B cell (primary cell): ENCODE data around the gene SLC15A2. TPM values are rescaled to one million over a fixed set of nuclear protein-coding genes. Genes with fewer than 3 reads are reported as not detected.
"Not testable (repeated sequence)": the region's sequence is repeated elsewhere in the genome, so short reads cannot be mapped to it uniquely, and the experiment has no call there.

Experiments used
- ATAC-seq: fragments of 200-7000 bp; cut with Tn5 transposase; one replicate; pipeline ENCODE4 v1.10.0; 2021; ENCODE audit warnings: low read depth, mild to moderate bottlenecking, moderate number of reproducible peaks, moderate library complexity
- CTCF ChIA-PET: fragments of 350-600 bp; sonication (Branson Sonifier 250); formaldehyde crosslinking; loops from one replicate; lab custom pipeline; 2021; ENCODE audit warnings: antibody characterized with exemption, inconsistent platforms; lab: Charles Lee
- POLR2A ChIA-PET: fragments of 350-600 bp; sonication (Branson Sonifier 250); formaldehyde crosslinking; loops from one replicate; lab custom pipeline; 2021; ENCODE audit warnings: antibody characterized with exemption; lab: Charles Lee
- DNase-seq: peaks from one replicate; pipeline ENCODE4 v3.0.0; 2013
- H2AFZ ChIP-seq: 2 replicates; pipeline ENCODE4 v1.6.1; 2012; ENCODE audit warnings: mild to moderate bottlenecking, low read depth, low read length; ENCODE audit not compliant: insufficient read depth, poor library complexity, severe bottlenecking
- H3K27ac ChIP-seq, 2 donors: 1 replicate in 1 of 2; 2 replicates in 1 of 2; pipeline ENCODE4 v1.5.1; 2012 to 2013; ENCODE audit warnings: low read length in 2 of 2, mild to moderate bottlenecking in 2 of 2, moderate library complexity in 1 of 2
- H3K27me3 ChIP-seq, 4 experiments: fragments of 200-600 bp in 1 of 4; sonication (generic) in 1 of 4; replicated peaks in 1 of 4; 1 replicate in 2 of 4; 2 replicates in 2 of 4; pipeline versions ENCODE4 v1.6.1 to v1.7.0; 2013 to 2016; ENCODE audit warnings: low read length in 3 of 4, mild to moderate bottlenecking in 2 of 4, mixed read lengths in 1 of 4, moderate library complexity in 1 of 4; ENCODE audit not compliant: insufficient read depth in 4 of 4, control insufficient read depth in 3 of 4; ENCODE audit errors: control extremely low read depth in 1 of 4
- H3K36me3 ChIP-seq, 2 experiments: replicated peaks in 1 of 2; 1 replicate in 1 of 2; 2 replicates in 1 of 2; pipeline versions ENCODE4 v1.6.1 to v1.7.1; 2013; ENCODE audit warnings: low read length in 1 of 2; ENCODE audit not compliant: insufficient read depth in 2 of 2, control insufficient read depth in 1 of 2; ENCODE audit errors: control extremely low read depth in 1 of 2, extremely low read depth in 1 of 2
- H3K4me1 ChIP-seq, 2 donors: fragments of 200-600 bp in 1 of 2; sonication (generic) in 1 of 2; 1 replicate in 1 of 2; 2 replicates in 1 of 2; pipeline versions ENCODE4 v1.5.1 to v1.6.1; 2013 to 2017; ENCODE audit warnings: low read length in 2 of 2; ENCODE audit not compliant: control insufficient read depth in 2 of 2, insufficient read depth in 2 of 2
- H3K4me2 ChIP-seq: replicated peaks from 2 replicates; pipeline ENCODE3; 2012; ENCODE audit warnings: mild to moderate bottlenecking, low read depth, low read length; ENCODE audit not compliant: poor library complexity, severe bottlenecking
- H3K4me3 ChIP-seq, 5 experiments: fragments of 200-600 bp in 1 of 5; sonication (generic) in 1 of 5; 1 replicate in 3 of 5; 2 replicates in 2 of 5; pipeline versions ENCODE4 v1.5.1 to v1.7.0; 2011 to 2016; ENCODE audit warnings: low read length in 4 of 5, mild to moderate bottlenecking in 4 of 5, low read depth in 2 of 5, control low read depth in 1 of 5, moderate library complexity in 1 of 5; ENCODE audit not compliant: insufficient read depth in 1 of 5; ENCODE audit errors: control extremely low read depth in 1 of 5, extremely low read depth in 1 of 5
- H3K79me2 ChIP-seq: fragments of 200-600 bp; sonication (generic); one replicate; pipeline ENCODE4 v1.6.0; 2016; ENCODE audit warnings: low read length; ENCODE audit not compliant: control insufficient read depth, insufficient read depth
- H3K9ac ChIP-seq: fragments of 200-600 bp; sonication (generic); 2 replicates; pipeline ENCODE4 v1.6.1; 2017; ENCODE audit warnings: mild to moderate bottlenecking, low read length, moderate library complexity
- H3K9me3 ChIP-seq, 3 donors: one replicate each; pipeline versions ENCODE4 v1.6.1 to v1.7.1; 2013; ENCODE audit warnings: low read length in 2 of 3; ENCODE audit not compliant: control insufficient read depth in 2 of 3, insufficient read depth in 1 of 3; ENCODE audit errors: control extremely low read depth in 1 of 3
- H4K20me1 ChIP-seq: 2 replicates; pipeline ENCODE4 v1.6.0; 2012; ENCODE audit warnings: mild to moderate bottlenecking, low read length; ENCODE audit not compliant: insufficient read depth, control insufficient read depth, poor library complexity, severe bottlenecking
- H3K27ac Mint-ChIP-seq: one replicate; pipeline ENCODE4 v1.8.0; 2021; ENCODE audit warnings: mixed read lengths
- H3K27me3 Mint-ChIP-seq: one replicate; pipeline ENCODE4 v1.8.0; 2021; ENCODE audit warnings: mixed read lengths
- H3K4me1 Mint-ChIP-seq: one replicate; pipeline ENCODE4 v1.8.0; 2021; ENCODE audit warnings: mixed read lengths
- H3K4me3 Mint-ChIP-seq: one replicate; pipeline ENCODE4 v1.8.0; 2021; ENCODE audit warnings: mixed read lengths
- H3K9me3 Mint-ChIP-seq: one replicate; pipeline ENCODE4 v1.8.0; 2022; ENCODE audit warnings: mixed read lengths; ENCODE audit not compliant: insufficient read depth
- CTCF ChIP-seq: fragments of 200-600 bp; IDR thresholded peaks from one replicate; pipeline ENCODE4 v1.8.0; 2022; ENCODE audit warnings: antibody characterized with exemption, mild to moderate bottlenecking
- EZH2 ChIP-seq: IDR thresholded peaks from 2 replicates; pipeline ENCODE4 v1.6.1; 2012; ENCODE audit warnings: borderline replicate concordance, low read depth, mild to moderate bottlenecking, moderate library complexity, low read length; ENCODE audit not compliant: insufficient read depth, poor library complexity, severe bottlenecking
- WGBS: methylation state at CpG from one replicate; pipeline ENCODE4 v1.1.5; 2013; ENCODE audit warnings: missing lambda C conversion rate; ENCODE audit not compliant: insufficient coverage; 5-methylcytosine and 5-hydroxymethylcytosine counted together
- intact Hi-C: fragments of 100-400 bp; cut with micrococcal nuclease; formaldehyde crosslinking; loops from one replicate; pipeline ENCODE4 v1.10.0; 2022
- polyA plus RNA-seq: library from polyadenylated mRNA; depleted of rRNA; stranded (reverse); fragments of >200 nt; gene quantifications from 2 replicates; pipeline ENCODE4 v1.2.3, GENCODE V29; 2012
- total RNA-seq, 2 donors: library from RNA; stranded (reverse); fragments of 120-200 nt in 1 of 2; gene quantifications; 1 replicate in 1 of 2; 2 replicates in 1 of 2; pipeline versions ENCODE4 v1.2.3 to v1.2.4, GENCODE V29; 2013 to 2022

The SLC15A2 gene
- total and polyA plus RNA-seq, 2 donors (not counting 1 experiment from before 2014, with no cell fraction given) = 13.1 to 16.9 TPM

GRCh38 chr3:121926380-121926779 is 32.2 kb downstream of the SLC15A2 start:
- Histone ChIP-seq H3K27ac (no peak overlapping the region), H3K9me3 (peaks cover 0 to 2% (median 1%) of the 10 kb centered on the region in 3 donors), H3K4me2 (no peak overlapping the region), H3K36me3 (peaks cover 32 to 84% of the 10 kb centered on the region in 2 experiments), H2AFZ (no peak overlapping the region), H3K4me1 (no peaks in the 10 kb centered on the region), H3K4me3 (no peak overlapping the region), H3K27me3 (no peaks in the 10 kb centered on the region), H4K20me1 (no peaks in the 10 kb centered on the region), H3K9ac (no peak overlapping the region), H3K79me2 (no peaks in the 10 kb centered on the region)
- TF ChIP-seq CTCF (no peak), EZH2 (no peak)
- Mint-ChIP-seq H3K27me3 (no peaks in the 10 kb centered on the region), H3K27ac (no peak overlapping the region), H3K9me3 (no peaks in the 10 kb centered on the region), H3K4me1 (no peaks in the 10 kb centered on the region), H3K4me3 (no peak overlapping the region)
- ChIA-PET POLR2A (no interaction called here), CTCF (no interaction called here)
- intact Hi-C loops = no loop called here
- WGBS = no CpG with 5 or more reads among the region's 1 CpG
- DNase-seq (no peak), ATAC-seq (no peak)

DNA sequence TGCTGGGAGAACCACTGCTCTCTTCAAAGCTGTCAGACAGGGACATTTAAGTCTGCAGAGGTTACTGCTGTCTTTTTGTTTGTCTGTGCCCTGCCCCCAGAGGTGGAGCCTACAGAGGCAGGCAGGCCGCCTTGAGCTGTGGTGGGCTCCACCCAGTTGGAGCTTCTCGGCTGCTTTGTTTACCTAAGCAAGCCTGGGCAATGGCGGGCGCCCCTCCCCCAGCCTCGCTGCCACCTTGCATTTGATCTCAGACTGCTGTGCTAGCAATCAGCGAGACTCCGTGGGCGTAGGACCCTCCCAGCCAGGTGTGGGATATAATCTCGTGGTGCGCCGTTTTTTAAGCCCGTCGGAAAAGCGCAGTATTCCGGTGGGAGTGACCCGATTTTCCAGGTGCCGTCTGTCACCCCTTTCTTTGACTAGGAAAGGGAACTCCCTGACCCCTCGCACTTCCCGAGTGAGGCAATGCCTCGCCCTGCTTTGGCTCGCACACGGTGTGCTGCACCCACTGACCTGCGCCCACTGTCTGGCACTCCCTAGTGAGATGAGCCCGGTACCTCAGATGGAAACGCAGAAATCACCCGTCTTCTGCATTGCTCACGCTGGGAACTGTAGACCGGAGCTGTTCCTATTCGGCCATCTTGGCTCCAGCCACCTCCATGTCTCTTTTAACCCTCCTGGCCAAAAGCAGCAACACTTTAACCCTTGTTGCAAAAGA is 44.1 kb downstream of the SLC15A2 start:
- H3K9me3 Mint-ChIP-seq, CTCF ChIA-PET: not testable (repeated sequence)

More for the DNA sequence above, 44.1 kb downstream of the SLC15A2 start:
- H3K79me2 ChIP-seq, H3K4me1 Mint-ChIP-seq, intact Hi-C loops, POLR2A ChIA-PET, H3K4me2 ChIP-seq, H3K27me3 Mint-ChIP-seq, H3K4me3 Mint-ChIP-seq, H3K4me1 ChIP-seq, DNase-seq, H3K27me3 ChIP-seq, H2AFZ ChIP-seq, H3K9ac ChIP-seq, ATAC-seq, H3K27ac Mint-ChIP-seq, H3K27ac ChIP-seq, H3K4me3 ChIP-seq, H4K20me1 ChIP-seq, H3K9me3 ChIP-seq: not testable (repeated sequence)
- 97% methylated on average over 25 of the region's 29 CpGs for WGBS
- H3K36me3 ChIP-seq = peaks cover 12 to 43% of the 10 kb centered on the region in 2 experiments
